Gastrocnemius medialis (tissue), 4 donors: ENCODE data around the gene FAM117A.

ENCODE experiments used
- POLR2A ChIP-seq, 2 donors: fragments of 450-650 bp; IDR thresholded peaks; one replicate each; pipeline ENCODE4 v1.6.1; 2017; ENCODE audit warnings: antibody characterized with exemption in 2 of 2, mild to moderate bottlenecking in 2 of 2, moderate library complexity in 2 of 2
- TF ChIP-seq, protein P1 (sequence below), 5 experiments: fragments of 450-650 bp in 3 of 5; fragments of 200-600 bp in 2 of 5; sonication (generic) in 2 of 5; IDR thresholded peaks in 4 of 5; conservative IDR thresholded peaks in 1 of 5; 1 replicate in 4 of 5; 2 replicates in 1 of 5; pipeline ENCODE4 v1.5.1; 2016 to 2019; ENCODE audit warnings: antibody characterized with exemption in 5 of 5, mild to moderate bottlenecking in 3 of 5, moderate library complexity in 3 of 5

DNA sequence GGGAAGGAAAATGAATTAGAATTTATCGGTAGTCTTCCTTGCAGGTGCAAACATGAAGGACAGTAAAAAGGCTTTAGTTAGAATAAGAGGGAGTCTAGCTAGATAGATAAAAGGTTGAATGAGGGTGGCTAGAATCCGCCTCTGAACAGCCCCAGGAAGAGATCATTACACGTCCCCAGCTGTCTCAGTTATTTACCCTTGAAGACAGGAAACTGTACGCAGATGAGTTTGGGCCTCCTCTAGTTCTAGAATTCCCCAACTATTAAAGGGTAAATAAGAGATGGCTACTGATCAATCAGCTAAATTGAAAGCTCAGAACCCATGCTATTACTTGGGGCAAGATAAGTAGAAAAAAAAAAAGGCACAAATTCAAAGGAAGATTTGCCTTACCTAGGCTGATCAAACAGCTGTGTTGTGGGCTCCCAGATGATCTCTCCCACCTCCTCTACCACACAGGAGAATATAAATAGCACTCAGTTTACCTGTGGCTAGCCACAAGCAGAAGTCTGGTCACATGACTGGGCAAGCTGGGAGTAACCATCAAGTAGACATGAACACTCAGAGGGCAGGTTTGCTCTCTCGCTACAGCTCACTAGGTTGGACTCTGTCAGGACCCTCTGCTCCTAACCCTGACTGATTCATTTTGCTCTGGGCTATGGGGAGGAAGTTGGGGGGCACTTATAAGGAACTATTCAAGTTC is 17.0 kb downstream of the FAM117A start:
- TF ChIP-seq, protein P1, sequence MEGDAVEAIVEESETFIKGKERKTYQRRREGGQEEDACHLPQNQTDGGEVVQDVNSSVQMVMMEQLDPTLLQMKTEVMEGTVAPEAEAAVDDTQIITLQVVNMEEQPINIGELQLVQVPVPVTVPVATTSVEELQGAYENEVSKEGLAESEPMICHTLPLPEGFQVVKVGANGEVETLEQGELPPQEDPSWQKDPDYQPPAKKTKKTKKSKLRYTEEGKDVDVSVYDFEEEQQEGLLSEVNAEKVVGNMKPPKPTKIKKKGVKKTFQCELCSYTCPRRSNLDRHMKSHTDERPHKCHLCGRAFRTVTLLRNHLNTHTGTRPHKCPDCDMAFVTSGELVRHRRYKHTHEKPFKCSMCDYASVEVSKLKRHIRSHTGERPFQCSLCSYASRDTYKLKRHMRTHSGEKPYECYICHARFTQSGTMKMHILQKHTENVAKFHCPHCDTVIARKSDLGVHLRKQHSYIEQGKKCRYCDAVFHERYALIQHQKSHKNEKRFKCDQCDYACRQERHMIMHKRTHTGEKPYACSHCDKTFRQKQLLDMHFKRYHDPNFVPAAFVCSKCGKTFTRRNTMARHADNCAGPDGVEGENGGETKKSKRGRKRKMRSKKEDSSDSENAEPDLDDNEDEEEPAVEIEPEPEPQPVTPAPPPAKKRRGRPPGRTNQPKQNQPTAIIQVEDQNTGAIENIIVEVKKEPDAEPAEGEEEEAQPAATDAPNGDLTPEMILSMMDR (IDR thresholded peaks at IDR 0.05 in 4 of 5, conservative IDR thresholded peaks at IDR 0.05 in 1 of 5) = no peak
- no peak for TF ChIP-seq POLR2A (IDR thresholded peaks at IDR 0.05)
